Chondrocyte (in vitro differentiated cells): ENCODE results near the gene ERC1. TPM values are rescaled to one million over a fixed set of nuclear protein-coding genes. Genes with fewer than 3 reads are reported as not detected.

Experiments used
- DNase-seq: peaks from one replicate; pipeline ENCODE4 v3.0.0; 2021; ENCODE audit warnings: mixed read lengths, low spot score
- H3K27ac Mint-ChIP-seq: one replicate; pipeline ENCODE4 v1.8.0; 2021; ENCODE audit warnings: mild to moderate bottlenecking, moderate library complexity, mixed read lengths; ENCODE audit not compliant: unreplicated experiment
- H3K27me3 Mint-ChIP-seq: 2 replicates; pipeline ENCODE4 v1.8.0; 2021; ENCODE audit warnings: low read depth, mixed read lengths
- H3K36me3 Mint-ChIP-seq: 2 replicates; pipeline ENCODE4 v1.8.0; 2021; ENCODE audit warnings: low read depth, mixed read lengths
- H3K4me1 Mint-ChIP-seq: 2 replicates; pipeline ENCODE4 v1.8.0; 2021; ENCODE audit warnings: low read depth, mild to moderate bottlenecking, mixed read lengths
- H3K4me3 Mint-ChIP-seq: one replicate; pipeline ENCODE4 v1.8.0; 2021; ENCODE audit warnings: mild to moderate bottlenecking, moderate library complexity, mixed read lengths; ENCODE audit not compliant: unreplicated experiment
- H3K9me3 Mint-ChIP-seq: 2 replicates; pipeline ENCODE4 v1.8.0; 2021; ENCODE audit warnings: low read depth, mixed read lengths
- total RNA-seq: library from RNA; stranded (reverse); gene quantifications from 3 replicates; pipeline ENCODE4 v1.2.1, GENCODE V29; 2021
- TF ChIP-seq, protein P1 (sequence below): fragments of 200-600 bp; sonication (generic); IDR thresholded peaks from 2 replicates; pipeline ENCODE4 v1.5.0; 2021; ENCODE audit warnings: antibody characterized with exemption, mild to moderate bottlenecking, moderate library complexity

The ERC1 gene
- total RNA-seq, 1 donor from 2014 or later = 79.3 TPM

DNA sequence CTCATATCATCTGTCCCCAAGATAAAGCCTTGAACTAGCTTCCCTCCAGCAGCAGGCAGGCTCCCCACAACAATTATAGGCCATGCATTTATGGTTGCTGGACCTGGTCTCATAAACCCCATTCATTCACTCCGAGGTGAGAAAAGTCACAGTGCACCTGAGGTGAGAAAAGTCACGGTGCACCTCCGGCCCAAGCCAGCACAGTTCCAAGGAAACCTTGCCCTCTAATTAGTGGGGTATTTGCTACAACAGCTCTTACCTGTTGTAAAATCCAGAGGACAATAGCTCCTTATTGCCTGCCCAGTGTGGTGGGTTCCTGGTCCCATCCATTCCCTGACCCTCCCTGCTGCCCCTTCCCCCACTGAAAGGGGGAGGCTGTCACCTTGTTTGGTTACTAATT, 537.8 kb downstream of the ERC1 start:
- TF ChIP-seq, protein P1, sequence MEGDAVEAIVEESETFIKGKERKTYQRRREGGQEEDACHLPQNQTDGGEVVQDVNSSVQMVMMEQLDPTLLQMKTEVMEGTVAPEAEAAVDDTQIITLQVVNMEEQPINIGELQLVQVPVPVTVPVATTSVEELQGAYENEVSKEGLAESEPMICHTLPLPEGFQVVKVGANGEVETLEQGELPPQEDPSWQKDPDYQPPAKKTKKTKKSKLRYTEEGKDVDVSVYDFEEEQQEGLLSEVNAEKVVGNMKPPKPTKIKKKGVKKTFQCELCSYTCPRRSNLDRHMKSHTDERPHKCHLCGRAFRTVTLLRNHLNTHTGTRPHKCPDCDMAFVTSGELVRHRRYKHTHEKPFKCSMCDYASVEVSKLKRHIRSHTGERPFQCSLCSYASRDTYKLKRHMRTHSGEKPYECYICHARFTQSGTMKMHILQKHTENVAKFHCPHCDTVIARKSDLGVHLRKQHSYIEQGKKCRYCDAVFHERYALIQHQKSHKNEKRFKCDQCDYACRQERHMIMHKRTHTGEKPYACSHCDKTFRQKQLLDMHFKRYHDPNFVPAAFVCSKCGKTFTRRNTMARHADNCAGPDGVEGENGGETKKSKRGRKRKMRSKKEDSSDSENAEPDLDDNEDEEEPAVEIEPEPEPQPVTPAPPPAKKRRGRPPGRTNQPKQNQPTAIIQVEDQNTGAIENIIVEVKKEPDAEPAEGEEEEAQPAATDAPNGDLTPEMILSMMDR = no peak
- H3K4me3 Mint-ChIP-seq = no peak overlapping the region
- H3K27ac Mint-ChIP-seq = no peak overlapping the region
- H3K36me3 Mint-ChIP-seq = no peaks in the 10 kb centered on the region
- H3K4me1 Mint-ChIP-seq = peaks cover 59% of the 10 kb centered on the region
- no peaks in the 10 kb centered on the region for H3K9me3 Mint-ChIP-seq
- no peak for DNase-seq
- no peaks in the 10 kb centered on the region for H3K27me3 Mint-ChIP-seq

DNA sequence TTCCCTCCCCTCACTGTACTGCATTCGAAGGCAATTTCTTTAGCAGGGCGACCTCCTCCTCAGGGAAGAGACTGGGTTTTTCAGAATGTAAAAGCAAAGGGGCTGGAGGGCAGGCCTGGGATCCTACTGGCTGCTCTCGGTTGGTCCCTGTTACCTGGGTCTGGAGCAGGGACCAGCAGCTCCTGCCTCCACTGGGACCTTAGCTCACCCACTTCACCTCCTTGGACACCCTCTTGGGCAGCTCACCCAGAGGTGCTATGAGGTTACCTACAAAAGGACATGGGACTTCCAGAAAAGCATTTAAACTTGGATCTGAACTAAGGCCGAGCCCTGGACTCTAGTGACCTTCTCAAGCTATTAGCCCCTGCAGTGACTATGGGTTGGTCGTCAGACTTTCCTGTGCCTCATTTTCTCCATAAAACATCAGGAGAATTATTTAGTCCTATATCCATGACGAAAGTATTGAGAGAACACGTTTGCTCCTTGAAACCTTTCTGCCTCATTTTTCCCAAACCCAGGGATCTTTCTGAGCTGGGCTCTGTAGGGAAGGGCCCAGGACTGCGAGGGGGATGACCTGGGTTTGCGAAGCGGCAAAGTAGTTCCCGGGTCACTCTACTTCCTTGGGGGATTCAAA, 538.3 kb downstream of the ERC1 start:
- H3K4me3 Mint-ChIP-seq = peak overlapping the region; percentile 83
- no peaks in the 10 kb centered on the region for H3K27me3 Mint-ChIP-seq
- H3K4me1 Mint-ChIP-seq = peaks cover 61% of the 10 kb centered on the region
- no peaks in the 10 kb centered on the region for H3K9me3 Mint-ChIP-seq
- TF ChIP-seq, protein P1 = no peak
- no peak for DNase-seq
- H3K27ac Mint-ChIP-seq = peak overlapping the region; percentile 92
- no peaks in the 10 kb centered on the region for H3K36me3 Mint-ChIP-seq

DNA sequence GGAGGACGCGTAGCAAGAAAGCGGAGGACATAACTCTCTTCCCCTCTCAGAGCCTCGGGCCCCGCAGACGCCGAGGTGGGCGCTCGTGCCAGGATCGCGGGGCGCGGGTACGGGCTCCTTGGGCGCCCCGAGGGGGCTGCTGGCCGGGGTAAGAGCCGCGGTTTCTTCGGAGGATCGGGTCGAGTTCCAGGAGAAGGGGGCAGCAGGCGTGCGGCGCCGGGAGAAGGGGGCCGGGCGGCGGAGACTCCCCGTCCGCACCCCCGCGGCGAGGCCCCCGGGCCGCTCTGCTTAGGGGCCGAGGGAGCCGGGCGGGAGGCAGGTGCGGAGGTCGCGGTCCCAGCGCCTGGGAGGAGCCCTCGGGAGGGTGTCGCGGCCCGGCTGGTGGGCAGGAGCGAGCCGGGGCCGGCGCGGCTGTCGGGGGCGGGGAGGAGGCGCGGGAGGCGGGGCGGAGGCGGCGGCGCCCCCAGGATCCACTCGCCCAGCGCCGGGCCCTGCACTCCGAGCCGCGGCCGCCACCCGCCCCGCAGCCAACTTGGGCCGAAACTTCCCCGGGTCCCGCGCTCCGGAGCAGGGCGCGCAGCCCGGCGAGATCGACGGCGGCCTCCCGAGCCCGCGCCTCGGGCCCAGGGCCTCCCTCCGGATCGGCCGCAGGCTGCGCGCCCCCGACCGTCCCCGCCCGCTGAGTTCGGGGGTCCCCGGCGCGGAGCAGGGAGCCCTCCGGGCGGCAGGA, 539.0 kb downstream of the ERC1 start:
- H3K9me3 Mint-ChIP-seq = no peaks in the 10 kb centered on the region
- peak overlapping the region; percentile 83 for H3K4me3 Mint-ChIP-seq
- H3K27ac Mint-ChIP-seq = peak overlapping the region; percentile 92
- DNase-seq = no peak
- peaks cover 68% of the 10 kb centered on the region for H3K4me1 Mint-ChIP-seq
- H3K36me3 Mint-ChIP-seq = no peaks in the 10 kb centered on the region
- TF ChIP-seq, protein P1 = no peak
- H3K27me3 Mint-ChIP-seq = no peaks in the 10 kb centered on the region

DNA sequence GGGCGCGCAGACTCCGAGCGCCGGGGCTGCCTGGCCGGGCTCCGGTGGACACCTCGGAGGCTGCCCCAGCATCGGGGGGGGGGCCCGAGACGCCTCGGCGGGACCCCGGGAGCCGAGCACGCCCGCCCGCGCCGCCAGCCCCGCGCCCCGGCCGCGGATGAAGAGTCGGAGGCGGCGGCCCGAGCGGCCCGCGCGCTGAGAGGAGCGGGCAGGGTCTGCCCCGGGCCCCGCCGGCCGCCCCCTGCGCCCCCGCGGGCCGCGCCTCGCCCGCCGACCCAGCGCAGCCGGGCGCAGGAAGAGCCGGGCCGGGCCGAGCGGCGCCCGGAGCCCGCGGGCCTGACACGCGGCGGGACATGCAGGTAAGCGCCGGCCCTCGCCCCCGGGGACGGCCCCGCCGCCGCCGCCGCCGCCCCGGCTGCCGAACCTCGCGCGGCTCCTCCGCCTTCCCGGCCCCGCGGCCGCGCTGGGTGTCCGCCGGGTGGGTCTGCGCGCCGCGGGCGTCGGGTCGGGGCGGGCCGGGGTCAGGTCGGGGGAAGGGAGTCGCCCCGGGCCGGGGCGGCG, 539.6 kb downstream of the ERC1 start:
- TF ChIP-seq, protein P1 = no peak
- Mint-ChIP-seq H3K4me1 (peaks cover 74% of the 10 kb centered on the region), H3K36me3 (no peaks in the 10 kb centered on the region), H3K9me3 (no peaks in the 10 kb centered on the region), H3K27me3 (no peaks in the 10 kb centered on the region), H3K27ac (no peak overlapping the region), H3K4me3 (no peak overlapping the region)
- no peak for DNase-seq

DNA sequence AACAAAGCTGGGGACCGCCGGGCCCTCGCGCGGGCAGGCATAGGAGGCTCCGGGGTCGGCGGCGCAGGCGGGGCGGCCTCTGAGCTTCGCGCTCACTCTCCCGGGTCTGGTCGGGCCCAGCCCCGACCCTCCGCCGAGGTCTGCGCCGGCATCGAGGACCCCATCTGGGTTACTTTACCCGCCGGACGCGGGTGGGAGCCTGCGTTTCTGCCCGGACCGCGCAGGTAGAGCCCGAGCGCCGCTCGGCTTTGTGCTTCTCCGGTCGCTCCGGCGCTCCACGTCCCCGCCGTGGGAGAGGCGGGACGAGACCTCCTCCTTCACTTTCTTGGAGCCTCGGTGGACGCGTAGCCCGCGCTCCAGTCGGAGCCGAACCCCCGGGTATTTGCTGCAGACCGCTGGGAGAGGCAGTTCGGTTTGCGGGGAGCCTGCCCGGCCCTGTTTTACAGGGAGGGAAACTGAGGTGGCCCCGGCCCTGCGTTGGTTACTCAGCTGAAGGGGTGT, 540.2 kb downstream of the ERC1 start:
- Mint-ChIP-seq H3K27me3 (no peaks in the 10 kb centered on the region), H3K27ac (peak overlapping the region; percentile 63), H3K36me3 (no peaks in the 10 kb centered on the region), H3K4me1 (peaks cover 79% of the 10 kb centered on the region), H3K4me3 (peak overlapping the region; percentile 80), H3K9me3 (no peaks in the 10 kb centered on the region)
- DNase-seq = no peak
- TF ChIP-seq, protein P1 = peak; percentile 2
